GM12864 (cell line): ENCODE measurements around the gene OR10A5.
A peak's percentile ranks its signal among the peaks of the same experiment; 100 is the strongest.
"Not testable (repeated sequence)": the region's sequence is repeated elsewhere in the genome, so short reads cannot be mapped to it uniquely, and the experiment has no call there.

Experiments
- DNase-seq: peaks from one replicate; pipeline ENCODE4 v3.0.0-alpha.2; 2011; ENCODE audit warnings: low read depth
- H3K4me3 ChIP-seq: 2 replicates; pipeline ENCODE4 v1.5.1; 2011; ENCODE audit warnings: mild to moderate bottlenecking, low read depth, low read length, control low read depth
- TF ChIP-seq, protein P1 (sequence below): IDR thresholded peaks from 2 replicates; pipeline ENCODE4 v1.5.1; 2011; ENCODE audit warnings: low read depth, mild to moderate bottlenecking, moderate library complexity, low read length, control low read depth, inconsistent platforms; ENCODE audit errors: missing control alignments

The OR10A5 gene, protein sequence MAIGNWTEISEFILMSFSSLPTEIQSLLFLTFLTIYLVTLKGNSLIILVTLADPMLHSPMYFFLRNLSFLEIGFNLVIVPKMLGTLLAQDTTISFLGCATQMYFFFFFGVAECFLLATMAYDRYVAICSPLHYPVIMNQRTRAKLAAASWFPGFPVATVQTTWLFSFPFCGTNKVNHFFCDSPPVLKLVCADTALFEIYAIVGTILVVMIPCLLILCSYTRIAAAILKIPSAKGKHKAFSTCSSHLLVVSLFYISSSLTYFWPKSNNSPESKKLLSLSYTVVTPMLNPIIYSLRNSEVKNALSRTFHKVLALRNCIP

DNA sequence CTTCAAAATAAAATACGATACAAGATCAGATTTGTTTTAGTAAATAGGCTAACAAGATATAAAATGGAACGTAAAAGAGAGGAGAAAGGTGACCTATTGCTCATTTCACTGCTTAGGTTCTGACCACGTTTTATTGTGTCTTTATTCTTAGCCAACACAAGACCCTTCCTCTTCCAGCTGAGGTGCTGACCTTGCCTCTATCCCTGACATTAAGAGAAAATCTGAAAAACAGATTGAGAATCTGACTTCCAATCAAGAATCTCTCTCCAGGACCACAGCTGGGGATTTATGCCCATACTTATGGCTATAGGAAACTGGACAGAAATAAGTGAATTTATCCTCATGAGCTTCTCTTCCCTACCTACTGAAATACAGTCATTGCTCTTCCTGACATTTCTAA, at the start of gene OR10A5:
OR10A5 (plus strand) TSS at position 301 of the 400 bp plus-strand sequence; CDS start at position 301, 0 bp downstream.
- no peak for DNase-seq
- TF ChIP-seq, protein P1, sequence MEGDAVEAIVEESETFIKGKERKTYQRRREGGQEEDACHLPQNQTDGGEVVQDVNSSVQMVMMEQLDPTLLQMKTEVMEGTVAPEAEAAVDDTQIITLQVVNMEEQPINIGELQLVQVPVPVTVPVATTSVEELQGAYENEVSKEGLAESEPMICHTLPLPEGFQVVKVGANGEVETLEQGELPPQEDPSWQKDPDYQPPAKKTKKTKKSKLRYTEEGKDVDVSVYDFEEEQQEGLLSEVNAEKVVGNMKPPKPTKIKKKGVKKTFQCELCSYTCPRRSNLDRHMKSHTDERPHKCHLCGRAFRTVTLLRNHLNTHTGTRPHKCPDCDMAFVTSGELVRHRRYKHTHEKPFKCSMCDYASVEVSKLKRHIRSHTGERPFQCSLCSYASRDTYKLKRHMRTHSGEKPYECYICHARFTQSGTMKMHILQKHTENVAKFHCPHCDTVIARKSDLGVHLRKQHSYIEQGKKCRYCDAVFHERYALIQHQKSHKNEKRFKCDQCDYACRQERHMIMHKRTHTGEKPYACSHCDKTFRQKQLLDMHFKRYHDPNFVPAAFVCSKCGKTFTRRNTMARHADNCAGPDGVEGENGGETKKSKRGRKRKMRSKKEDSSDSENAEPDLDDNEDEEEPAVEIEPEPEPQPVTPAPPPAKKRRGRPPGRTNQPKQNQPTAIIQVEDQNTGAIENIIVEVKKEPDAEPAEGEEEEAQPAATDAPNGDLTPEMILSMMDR: no peak
- no peak within 1 kb of the TSS for H3K4me3 ChIP-seq

DNA sequence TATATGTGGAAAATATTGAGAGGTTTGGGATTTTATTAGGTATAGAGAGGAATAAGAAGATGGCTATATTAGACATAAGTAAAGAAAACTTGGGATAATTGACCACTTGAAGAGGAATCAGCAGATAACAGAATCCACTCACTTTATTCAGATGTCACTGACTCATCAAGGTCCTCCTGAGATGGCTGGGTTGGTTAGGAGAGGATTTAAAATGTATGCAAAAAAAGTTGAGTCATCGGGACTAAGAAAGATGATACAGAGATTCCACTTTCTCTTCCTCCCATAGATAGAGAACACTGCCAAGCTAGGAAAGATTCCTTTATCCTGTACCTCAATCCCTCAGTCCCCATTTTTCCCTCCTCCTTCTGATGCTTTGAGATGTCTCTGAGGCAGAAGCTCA, 46.1 kb upstream of the OR10A5 start, which contains the start of gene OR6A2:
OR6A2 (minus strand) TSS at position 288 of the 400 bp plus-strand sequence. CDS start 3,981 bp downstream, outside the sequence.
- no peak within 1 kb of the TSS for H3K4me3 ChIP-seq
- no peak for DNase-seq
- TF ChIP-seq, protein P1: no peak

DNA sequence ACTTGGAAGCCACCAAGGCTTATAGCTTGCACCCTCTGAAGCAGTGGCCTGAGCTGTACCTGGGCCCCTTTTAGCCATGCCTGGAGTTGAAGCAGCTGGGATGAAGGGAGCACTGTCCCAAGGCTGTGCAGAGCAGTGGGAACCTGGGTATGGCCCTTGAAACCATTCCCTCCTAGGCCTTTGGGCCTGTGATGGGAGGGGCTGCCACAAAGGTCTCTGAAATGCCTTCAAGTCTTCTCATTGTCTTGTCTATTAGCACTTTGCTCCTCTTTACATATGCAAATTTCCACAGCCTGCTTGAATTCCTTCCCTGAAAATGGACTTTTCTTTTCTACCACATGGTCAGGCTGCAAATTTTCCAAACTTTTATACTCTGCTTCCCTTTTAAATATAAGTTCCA, 44.4 kb upstream of the OR10A5 start:
- H3K4me3 ChIP-seq: not testable (repeated sequence)

DNA sequence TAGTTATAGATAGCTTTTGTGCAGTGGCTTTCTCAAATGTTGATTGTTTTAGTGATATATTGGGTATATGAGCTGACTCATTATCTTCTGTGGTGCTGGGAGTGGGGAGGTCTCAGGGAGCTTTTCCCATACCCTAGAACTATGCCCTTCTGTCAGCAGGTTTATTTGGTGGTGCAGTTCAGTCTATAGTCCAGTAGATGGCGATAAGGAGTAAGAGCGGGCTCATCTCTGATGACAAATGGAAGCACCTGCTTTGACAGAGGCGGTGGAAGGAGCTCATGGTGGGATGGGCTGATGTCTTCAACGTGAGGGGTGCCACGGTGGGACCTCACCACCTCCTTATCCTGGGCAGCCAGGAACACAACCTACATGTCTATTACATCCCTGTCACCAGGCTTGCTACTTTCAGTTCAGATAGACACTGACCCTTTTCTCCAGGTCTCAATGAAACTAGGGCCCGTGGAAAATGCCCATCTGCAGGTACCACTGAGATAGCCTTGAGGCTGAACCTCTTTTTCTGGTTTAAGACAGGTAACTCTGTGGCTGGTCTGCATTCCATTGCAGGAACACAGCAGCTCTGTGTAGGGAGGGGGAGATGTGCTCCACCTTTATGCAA, 33.0 kb upstream of the OR10A5 start:
- TF ChIP-seq, protein P1: peak; percentile 97
- DNase-seq: peak; percentile 15
- no peak overlapping the region for H3K4me3 ChIP-seq

More for the DNA sequence above, 44.4 kb upstream of the OR10A5 start:
- DNase-seq: not testable (repeated sequence)

DNA sequence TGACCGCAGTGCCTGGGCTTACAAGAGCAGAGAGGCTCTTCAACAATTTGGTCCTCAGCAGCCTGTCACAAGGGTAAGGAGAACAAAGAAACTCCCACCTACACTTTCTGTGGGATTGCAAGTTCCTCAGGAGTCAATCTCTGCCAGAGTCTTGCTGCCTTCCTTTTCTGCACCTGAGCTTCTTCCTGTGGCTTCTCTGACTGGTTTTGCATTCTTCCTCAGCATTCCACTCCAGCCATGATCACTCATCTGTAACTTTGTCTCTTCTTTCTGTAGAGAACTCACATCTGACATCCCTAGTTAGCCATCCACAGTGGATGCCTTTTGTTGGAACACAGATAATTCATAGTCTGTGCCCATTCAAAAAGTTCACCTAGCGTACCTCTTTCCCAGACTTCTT, 31.8 kb upstream of the OR10A5 start:
- TF ChIP-seq, protein P1: no peak
- DNase-seq: no peak
- H3K4me3 ChIP-seq: no peak overlapping the region

DNA sequence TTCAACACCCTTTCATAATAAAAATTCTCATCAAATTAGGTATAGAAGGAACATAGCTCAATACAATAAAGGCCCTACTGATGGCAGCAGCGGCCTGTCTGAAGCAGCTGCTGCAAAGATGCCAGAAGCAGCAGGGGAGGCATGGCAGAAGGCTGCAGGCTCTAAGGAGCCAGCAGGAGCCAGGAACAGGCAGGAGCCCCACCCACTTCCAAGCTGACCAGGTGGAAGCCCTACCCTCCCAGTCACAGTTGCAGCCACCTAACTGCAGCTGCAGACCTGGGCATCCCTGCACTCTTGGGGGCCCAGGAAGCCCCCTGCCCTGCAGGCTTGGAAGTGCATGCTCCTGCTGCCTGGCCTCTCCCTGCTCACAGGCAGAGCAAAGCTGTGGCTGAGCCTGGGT, 27.8 kb upstream of the OR10A5 start:
- DNase-seq: no peak
- no peak overlapping the region for H3K4me3 ChIP-seq
- TF ChIP-seq, protein P1: no peak

DNA sequence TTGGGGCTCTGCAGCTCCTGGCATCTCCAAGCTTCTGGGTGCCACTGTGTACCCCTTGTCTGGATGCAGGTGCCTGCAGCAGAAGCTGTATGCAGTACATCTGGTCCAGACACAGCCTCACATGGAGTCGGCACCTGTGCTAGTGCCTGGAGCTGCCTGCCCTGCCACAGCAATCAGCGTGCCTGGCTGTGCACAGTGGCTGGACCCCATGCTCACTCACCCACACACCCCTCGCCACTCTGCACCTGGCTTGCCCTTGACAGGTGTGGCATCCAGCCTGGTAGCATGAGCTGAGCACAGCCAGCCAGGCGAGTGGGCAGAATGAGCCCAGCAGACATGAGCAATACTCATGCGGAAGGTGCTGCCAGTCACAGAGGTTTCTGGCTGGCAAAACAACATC, 26.5 kb upstream of the OR10A5 start:
- H3K4me3 ChIP-seq: no peak overlapping the region
- TF ChIP-seq, protein P1: no peak
- no peak for DNase-seq
